IPS-11a (cell line): Measurements from ENCODE around the gene TMX1.

Source experiments
- H3K4me3 ChIP-seq: one replicate; pipeline ENCODE4 v1.5.1; 2013; ENCODE audit warnings: low read depth, low read length, control low read depth

Gene TMX1

DNA sequence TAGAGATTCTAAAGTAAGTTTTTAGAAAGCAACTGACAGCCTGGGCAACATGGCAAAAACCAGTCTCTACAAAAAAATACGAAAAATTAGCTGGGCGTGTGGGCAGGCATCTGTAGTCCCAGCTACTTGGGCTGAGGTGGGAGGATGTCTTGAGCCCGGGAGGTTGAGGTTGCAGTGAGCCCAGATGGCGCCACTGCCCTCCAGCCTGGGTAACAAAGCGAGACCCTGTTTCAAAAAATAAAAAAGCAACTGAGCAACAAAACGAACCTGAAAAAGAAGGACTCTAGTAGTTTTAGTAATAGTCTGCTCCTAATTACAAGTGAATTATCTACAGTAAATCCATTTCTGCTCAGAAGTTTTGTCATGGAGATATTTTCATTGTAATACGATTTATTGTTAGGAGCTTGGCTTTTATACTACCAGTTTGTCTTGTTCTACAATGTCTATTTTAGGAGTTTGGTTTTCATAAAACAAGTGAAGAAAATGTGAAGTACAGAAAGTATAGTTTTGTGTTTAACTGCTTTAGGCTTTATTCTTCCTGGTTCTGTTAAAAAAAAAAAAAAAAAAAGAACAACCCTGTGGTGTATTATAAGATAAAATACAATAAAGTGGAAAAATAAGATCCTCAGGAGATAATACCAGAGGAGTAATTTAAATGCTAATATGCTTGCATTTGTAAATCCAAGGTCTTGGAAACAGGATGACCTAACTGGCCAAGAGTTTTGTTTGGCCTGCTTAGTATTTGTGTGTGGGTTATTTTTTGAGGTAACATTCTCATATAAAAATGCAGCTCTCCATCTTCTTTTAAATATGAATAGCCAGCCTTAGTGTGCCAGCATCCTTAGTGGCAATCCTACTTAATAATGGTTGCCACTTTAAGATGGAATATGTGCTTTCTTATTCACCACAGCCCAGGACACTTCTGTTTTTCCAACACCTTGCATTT, 2.8 kb downstream of the TMX1 start:
- peak overlapping the region; percentile 2 for H3K4me3 ChIP-seq

DNA sequence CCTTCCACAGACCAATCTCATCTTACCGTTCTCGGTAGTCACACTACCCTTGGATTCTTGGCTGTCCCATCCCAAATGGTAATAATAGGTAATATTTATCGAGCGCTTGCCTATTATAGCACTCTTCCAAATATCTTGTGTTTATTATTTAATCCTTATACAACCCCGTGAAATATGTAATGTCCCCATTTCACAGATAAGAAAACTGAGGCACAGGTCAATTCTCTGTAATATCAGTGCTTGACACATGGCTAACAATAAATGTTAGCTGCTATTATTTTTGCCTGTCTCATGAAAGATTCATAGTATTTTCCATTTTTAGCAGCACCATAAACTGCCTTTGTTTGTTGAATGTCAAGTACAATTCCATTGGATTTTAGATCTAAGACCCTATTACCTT, 4.5 kb downstream of the TMX1 start:
- H3K4me3 ChIP-seq = no peak overlapping the region

DNA sequence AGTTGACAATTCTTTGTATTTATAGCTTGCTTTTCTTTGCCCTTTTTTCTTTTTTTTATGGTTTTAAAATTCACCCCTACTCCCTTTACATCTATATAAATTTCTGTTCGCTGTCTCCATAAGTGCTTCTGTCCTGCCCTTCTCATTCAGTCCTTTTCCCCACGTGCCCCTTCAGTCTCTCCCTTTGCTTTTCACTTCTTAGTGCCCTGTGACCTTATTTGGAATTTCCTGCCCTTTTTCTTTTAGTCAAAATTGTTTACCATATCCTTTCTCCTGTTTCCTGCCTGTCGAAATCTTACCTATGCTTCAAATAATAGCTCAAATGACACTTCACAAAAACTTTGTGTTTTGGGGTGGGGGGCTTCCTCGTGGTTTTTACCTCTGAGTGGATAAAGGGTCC, 6.0 kb downstream of the TMX1 start:
- H3K4me3 ChIP-seq = no peak overlapping the region

DNA sequence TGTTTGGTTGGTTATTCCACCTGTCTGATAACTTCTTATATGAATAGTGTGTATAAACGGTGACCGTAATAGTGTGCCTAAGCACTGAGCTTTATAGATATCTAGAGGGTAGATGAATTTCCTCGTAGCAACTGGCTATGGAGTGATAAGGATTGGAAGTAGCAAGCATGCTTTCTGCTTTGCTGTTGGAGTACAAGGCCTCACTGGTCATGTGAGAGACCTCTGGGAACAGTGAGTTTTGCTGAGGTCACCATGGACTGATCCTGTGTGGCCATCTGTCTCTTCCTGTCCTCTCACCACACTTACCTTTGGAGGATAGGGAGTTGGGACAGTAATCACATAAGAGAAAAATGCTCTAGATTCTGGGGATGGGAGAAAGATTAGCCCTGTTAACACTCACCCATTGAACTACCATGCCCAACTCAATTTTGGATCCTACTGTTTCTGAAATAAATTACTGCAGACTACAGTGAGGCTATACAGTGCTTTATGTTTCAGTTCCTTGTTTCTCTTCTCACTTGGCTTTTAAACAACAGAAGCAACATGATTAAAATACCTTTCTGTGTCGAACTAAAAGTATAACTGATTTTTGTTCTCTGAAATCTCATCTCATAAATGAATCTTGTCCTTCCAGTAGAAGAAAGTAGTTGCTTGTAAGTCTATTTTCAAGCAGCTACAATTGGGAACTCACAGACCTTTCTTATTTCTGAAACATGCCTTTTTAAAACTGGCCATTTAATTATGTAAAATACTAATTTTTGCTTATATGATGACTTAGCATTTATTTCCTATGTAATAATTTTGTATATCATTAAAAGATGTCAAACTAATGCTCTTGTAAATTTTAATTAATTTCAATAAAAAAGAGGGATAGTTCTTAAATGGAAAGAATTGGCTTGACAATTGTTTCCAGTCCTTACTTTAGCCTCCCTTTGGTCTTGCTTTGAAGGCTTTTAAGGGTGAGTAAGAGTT, 8.3 kb downstream of the TMX1 start:
- H3K4me3 ChIP-seq = no peak overlapping the region

DNA sequence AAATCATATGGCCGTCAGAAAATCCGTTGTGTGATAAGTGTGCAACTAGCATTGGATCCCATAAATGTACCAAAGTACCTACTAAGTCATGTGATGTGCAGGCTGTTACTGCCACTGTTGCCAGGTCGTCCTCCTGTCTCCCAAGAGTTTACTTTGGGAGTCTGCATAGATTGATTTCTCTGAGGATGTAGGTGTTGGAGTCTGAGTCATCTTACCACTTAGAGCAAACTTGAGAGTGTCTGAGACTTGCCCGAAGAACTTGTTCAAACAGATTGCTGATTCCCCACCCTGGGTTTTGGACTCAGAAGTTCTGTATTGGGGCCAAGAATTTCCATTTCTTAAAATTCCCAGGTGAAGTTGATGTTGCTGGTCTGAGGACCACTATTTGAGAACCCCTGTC, 11.4 kb downstream of the TMX1 start:
- H3K4me3 ChIP-seq = no peak overlapping the region

- H3K4me3 ChIP-seq = no peak overlapping the region
These were observed 13.8 kb downstream of the TMX1 start for GRCh38 chr14:51253880-51254279.

DNA sequence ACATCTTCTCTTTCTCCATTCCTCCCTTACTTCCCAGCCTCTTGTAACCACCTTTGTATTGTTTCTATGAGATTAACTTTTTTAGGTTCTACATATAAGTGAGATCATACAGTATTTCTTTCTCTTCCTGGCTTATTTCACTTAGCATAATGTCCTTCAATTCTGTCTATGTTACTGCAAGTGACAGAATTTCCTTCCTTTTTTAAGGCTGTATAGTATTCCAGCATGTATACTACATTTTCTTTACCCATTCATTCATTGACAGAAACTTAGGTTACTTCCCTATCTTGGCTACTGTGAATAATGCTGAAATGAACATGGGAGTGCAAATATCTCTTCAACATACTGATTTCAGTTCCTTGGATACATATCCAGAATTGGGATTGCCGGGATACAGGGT, 18.2 kb downstream of the TMX1 start:
- no peak overlapping the region for H3K4me3 ChIP-seq

GRCh38 chr14:51258788-51259187, 18.7 kb downstream of the TMX1 start:
- no peak overlapping the region for H3K4me3 ChIP-seq

- no peak overlapping the region for H3K4me3 ChIP-seq
These were observed 20.2 kb downstream of the TMX1 start for GRCh38 chr14:51260225-51260624.

- H3K4me3 ChIP-seq = no peak overlapping the region
These were observed 21.1 kb downstream of the TMX1 start for GRCh38 chr14:51261151-51261550.

- no peak overlapping the region for H3K4me3 ChIP-seq
These were observed 22.8 kb downstream of the TMX1 start for GRCh38 chr14:51262868-51263267.

DNA sequence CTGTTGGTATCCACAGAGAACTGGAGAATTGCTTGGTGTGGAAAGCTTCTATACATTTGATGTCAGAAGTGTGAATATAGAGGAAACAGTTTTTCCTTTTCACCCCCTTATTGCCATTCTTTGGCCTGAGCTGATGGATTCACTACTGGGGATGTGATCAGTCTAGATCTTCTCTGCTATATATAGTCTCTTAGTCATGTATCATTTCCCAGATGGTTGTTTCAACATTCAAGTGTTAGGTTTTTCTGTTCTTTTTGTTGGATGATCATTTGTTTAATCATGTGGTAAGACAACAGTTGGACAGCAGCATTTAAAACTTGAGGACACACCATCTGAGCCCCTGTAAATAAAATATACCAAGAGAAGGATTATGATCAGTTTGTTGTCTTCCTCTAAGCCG, 29.6 kb downstream of the TMX1 start:
- no peak overlapping the region for H3K4me3 ChIP-seq

DNA sequence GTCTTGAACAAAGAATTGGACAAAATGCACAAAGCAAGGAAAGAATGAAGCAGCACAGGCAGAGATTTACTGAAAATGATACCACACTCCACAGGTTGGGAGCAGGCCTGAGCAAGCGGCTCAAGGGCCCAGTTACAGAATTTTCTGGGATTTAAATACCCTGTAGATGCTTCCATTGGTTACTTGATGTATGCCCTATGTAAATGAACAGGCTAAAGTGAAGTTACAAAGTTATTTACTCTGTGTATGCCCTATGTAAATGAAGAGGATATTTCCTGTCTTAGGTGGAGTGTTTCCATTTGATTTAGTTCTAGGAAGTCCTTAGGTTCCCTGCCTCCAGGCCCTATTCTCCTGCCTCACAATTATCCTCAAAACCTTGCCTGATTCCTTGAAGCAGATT, 36.6 kb downstream of the TMX1 start:
- no peak overlapping the region for H3K4me3 ChIP-seq

DNA sequence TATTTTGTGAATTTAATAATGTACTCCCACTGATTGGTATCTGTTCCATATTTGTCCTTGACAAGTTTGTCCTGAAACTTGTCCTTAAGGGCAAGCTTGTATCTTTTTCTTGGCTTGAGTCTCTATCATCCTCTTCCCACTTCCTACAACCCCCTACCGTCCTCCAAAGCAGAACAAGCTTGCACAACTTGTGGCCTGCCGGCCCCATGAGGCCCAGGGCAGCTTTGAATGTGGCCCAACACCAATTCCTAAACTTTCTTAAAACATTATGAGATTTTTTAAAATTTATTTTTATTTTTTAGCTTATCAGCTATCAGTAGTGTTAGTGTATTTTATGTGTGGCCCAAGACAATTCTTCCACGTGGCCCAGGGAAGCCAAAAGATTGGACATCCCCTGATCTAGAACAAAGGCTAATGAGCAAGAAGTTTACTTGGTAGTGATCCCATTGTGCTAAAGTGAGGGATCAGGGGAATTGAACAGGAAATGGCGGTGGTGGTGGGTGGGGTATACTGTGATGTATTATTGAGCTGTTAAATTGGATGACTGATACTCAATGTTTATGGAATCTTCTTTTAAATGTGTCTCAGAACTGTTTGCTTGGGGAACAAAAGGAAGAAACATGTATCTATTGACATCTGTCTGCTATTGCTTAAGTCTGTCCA, 37.8 kb downstream of the TMX1 start:
- H3K4me3 ChIP-seq = no peak overlapping the region

DNA sequence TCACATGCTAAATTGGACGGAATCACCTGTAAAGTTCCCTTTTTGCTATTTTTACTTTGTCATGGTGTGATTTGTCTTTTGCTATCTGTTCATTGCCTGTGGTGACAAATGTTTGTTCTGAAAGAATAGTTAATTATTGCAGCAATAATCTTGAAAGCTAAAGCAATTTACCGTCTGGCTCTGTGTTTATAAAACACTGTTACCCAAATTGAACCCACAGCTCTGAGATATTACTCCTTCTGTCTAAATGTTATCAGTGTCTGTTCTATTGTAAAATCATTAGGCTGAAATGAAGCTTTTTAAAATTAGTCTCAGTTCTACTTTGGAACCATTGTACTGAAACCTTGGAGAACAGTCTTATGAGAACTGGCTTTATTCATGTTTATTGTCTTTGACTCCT, 42.5 kb downstream of the TMX1 start:
- no peak overlapping the region for H3K4me3 ChIP-seq

GRCh38 chr14:51283402-51284085, 43.5 kb downstream of the TMX1 start:
- H3K4me3 ChIP-seq = no peak overlapping the region

- H3K4me3 ChIP-seq = no peak overlapping the region
These were observed 44.2 kb downstream of the TMX1 start for GRCh38 chr14:51284241-51284640.

- H3K4me3 ChIP-seq = no peak overlapping the region
These were observed 45.1 kb downstream of the TMX1 start for GRCh38 chr14:51285120-51285519.

GRCh38 chr14:51289169-51289568, 49.1 kb downstream of the TMX1 start:
- H3K4me3 ChIP-seq = no peak overlapping the region

- H3K4me3 ChIP-seq = no peak overlapping the region
These were observed 50.1 kb downstream of the TMX1 start for GRCh38 chr14:51290132-51290531.

DNA sequence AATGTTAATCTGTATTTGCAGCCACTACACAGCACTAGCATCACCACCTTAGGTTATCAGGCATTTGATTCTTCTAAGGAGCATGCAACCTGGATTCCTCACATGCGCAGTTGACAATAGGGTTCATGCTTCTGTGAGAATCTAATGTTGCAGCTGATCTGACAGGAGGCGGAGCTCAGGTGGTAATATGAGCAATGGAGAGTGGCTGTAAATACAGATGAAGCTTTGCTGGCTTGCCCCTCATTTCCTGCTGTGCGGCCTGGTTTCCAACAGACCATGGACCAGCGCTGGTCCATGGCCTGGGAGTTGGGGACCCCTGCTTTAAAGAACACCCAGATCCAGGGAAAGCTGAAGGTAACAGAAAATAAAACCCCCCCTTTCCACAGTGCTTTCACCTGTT, 51.0 kb downstream of the TMX1 start:
- no peak overlapping the region for H3K4me3 ChIP-seq
